ENCODE data around the gene SYNE2.

The SYNE2 gene

DNA sequence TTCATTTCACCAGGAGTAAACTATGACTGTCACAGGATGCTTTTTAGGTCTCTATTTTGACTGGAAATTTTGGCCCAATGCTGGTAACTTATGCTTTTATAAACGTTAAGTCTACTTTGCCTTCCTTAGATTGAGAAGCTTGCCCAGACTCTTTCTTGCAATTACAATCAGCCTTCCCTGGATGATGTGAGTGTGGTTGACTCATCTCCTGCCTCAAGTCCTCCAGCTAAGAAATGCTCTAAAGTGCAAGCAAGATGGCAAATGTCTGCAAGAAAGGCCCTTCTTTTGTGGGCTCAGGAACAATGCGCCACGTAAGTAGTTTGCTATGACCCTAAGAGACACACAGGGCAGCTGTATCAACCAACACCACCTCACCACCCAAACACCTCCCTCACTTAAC, 96.9 kb downstream of the SYNE2 start:
- no peak for DNase-seq (ENCODE audit: low spot score)
- no peak overlapping the region for H3K4me3 ChIP-seq
- H3K27ac ChIP-seq = no peak overlapping the region
- TF ChIP-seq CTCF (IDR thresholded peaks at IDR 0.05) = no peak

GRCh38 chr14:63951021-63951420, 98.2 kb downstream of the SYNE2 start:
- no peak for DNase-seq (ENCODE audit: low spot score)
- Histone ChIP-seq H3K27ac (no peak overlapping the region), H3K4me3 (no peak overlapping the region)
- TF ChIP-seq CTCF (IDR thresholded peaks at IDR 0.05) = no peak

DNA sequence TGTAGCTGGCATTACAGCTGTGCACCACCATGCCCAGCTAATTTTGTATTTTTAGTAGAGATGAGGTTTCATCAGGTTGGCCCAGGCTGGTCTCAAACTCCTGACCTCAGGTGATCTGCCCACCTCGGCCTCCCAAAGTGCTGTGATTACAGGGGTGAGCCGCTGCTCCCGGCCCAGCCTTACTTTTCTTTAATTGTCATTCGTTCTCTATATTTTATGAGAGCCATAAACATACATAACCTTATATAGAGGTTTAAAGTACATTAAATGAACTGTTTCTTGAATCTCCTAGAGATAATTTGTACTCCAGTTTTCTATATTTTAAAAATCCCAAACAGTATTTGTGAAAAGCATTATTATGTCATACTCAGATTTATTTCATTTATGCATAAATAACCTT, 98.6 kb downstream of the SYNE2 start:
- Histone ChIP-seq H3K27ac (no peak overlapping the region), H3K4me3 (no peak overlapping the region)
- no peak for DNase-seq (ENCODE audit: low spot score)
- TF ChIP-seq CTCF (IDR thresholded peaks at IDR 0.05) = no peak

- no peak for DNase-seq (ENCODE audit: low spot score)
- no peak for TF ChIP-seq CTCF (IDR thresholded peaks at IDR 0.05)
- H3K27ac ChIP-seq = no peak overlapping the region
- H3K4me3 ChIP-seq = no peak overlapping the region
These were observed 99.5 kb downstream of the SYNE2 start for GRCh38 chr14:63952053-63952932.

DNA sequence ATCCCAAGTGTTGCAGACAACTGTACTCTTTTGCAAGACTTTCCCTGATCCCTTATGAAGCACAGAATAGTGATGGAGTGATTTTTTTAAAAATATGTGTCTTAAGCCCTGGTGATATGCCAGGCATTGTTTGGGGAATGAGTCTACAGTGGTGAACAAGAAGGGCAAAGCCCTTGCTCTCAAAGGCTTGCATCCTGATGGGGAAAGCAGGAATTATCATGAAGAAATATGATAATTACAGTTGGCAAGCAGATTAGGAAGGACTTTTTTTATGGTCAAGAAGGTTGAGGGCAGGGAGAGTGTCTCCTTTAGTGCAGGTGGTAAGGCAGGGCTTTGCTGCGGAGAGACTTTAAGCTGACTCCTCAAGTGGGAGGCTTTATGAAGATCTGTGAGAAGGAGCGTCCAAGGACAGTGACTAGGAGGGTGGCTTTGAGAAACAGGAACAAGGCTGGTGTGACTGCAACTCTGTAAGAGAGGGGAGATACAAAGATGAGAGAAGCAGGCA, 100.2 kb downstream of the SYNE2 start:
- TF ChIP-seq CTCF (IDR thresholded peaks at IDR 0.05) = no peak
- DNase-seq (ENCODE audit: low spot score) = no peak
- H3K27ac ChIP-seq = no peak overlapping the region
- no peak overlapping the region for H3K4me3 ChIP-seq

DNA sequence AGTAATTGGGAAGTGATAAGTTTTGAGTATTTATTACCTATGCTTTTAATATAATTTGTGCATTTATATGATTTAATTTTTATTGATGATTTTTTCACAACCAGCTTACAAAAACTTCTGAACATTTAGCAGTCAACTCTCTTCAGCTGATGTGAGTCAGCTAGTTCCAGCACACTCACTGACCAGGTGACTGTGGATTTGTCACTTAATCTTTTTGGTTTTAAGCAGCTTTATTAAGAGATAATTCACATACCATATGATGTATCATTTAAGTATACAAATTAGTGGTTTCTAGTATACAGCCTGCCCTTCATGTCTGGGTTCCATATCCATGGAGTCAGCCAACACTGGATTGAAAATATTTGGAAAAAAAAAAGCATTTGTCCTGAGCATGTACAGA, 103.5 kb downstream of the SYNE2 start:
- H3K27ac ChIP-seq = no peak overlapping the region
- no peak for DNase-seq (ENCODE audit: low spot score)
- no peak overlapping the region for H3K4me3 ChIP-seq
- no peak for TF ChIP-seq CTCF (IDR thresholded peaks at IDR 0.05)

All from coronary artery (tissue), 2 donors.